Heart right ventricle (tissue), 16 donors: ENCODE results near the gene MIF. TPM values are rescaled to one million over a fixed set of nuclear protein-coding genes. Genes with fewer than 3 reads are reported as not detected.
"Not testable (repeated sequence)": the region's sequence is repeated elsewhere in the genome, so short reads cannot be mapped to it uniquely, and the experiment has no call there.

Source experiments
- ATAC-seq, 8 donors: fragments of 200-7000 bp; cut with Tn5 transposase; one replicate each; pipeline ENCODE4 v1.9.1; 2020; ENCODE audit warnings: mild to moderate bottlenecking in 8 of 8, moderate library complexity in 8 of 8, moderate number of reproducible peaks in 1 of 8
- DNase-seq, 2 donors: peaks; one replicate each; pipeline ENCODE4 v3.0.0-alpha.2; 2020
- H3K27ac ChIP-seq, 10 donors: fragments of 200-600 bp; sonication (generic) in 2 of 10; one replicate each; pipeline versions ENCODE4 v1.5.0 to v1.8.0; 2020 to 2022; ENCODE audit warnings: mild to moderate bottlenecking in 3 of 10
- H3K27me3 ChIP-seq, 7 donors: fragments of 200-600 bp; one replicate each; pipeline ENCODE4 v1.8.0; 2021 to 2022; ENCODE audit warnings: mild to moderate bottlenecking in 2 of 7
- H3K36me3 ChIP-seq, 9 donors: fragments of 200-600 bp; sonication (generic) in 1 of 9; one replicate each; pipeline versions ENCODE4 v1.5.0 to v1.8.0; 2020 to 2022; ENCODE audit warnings: mild to moderate bottlenecking in 2 of 9
- H3K4me1 ChIP-seq, 9 donors: fragments of 200-600 bp; sonication (generic) in 1 of 9; one replicate each; pipeline versions ENCODE4 v1.5.0 to v1.8.0; 2020 to 2022; ENCODE audit warnings: mild to moderate bottlenecking in 4 of 9
- H3K4me3 ChIP-seq, 10 donors: fragments of 200-600 bp; sonication (generic) in 2 of 10; one replicate each; pipeline versions ENCODE4 v1.5.0 to v1.8.0; 2020 to 2022; ENCODE audit warnings: mild to moderate bottlenecking in 7 of 10, moderate library complexity in 2 of 10
- H3K9me3 ChIP-seq, 11 donors: fragments of 200-600 bp in 10 of 11; sonication (generic) in 2 of 11; one replicate each; pipeline versions ENCODE4 v1.5.0 to v1.8.0; 2013 to 2022; ENCODE audit warnings: mild to moderate bottlenecking in 2 of 11, control low read depth in 1 of 11, moderate library complexity in 1 of 11
- WGBS, 2 donors: extraction: QIAGEN DNeasy Blood & Tissue Kit; methylation state at CpG; one replicate each; pipeline ENCODE4 v1.1.7; 2013; ENCODE audit warnings: inconsistent platforms in 1 of 2; 5-methylcytosine and 5-hydroxymethylcytosine counted together
- intact Hi-C, 10 donors: fragments of 100-400 bp; cut with DNase I; formaldehyde crosslinking; loops; one replicate each; pipeline versions ENCODE4 v1.11.1 to v1.14.2; 2022
- polyA plus RNA-seq, 2 donors: library from polyadenylated mRNA; stranded (reverse); fragments of 200-250 nt; gene quantifications; one replicate each; pipeline ENCODE4 v1.2.3, GENCODE V29; 2013
- total RNA-seq, 10 donors: library from RNA; stranded (reverse); fragmentation: NEBNext Ultra II Directional in 3 of 10; extraction: Animal tissue kit (Norgen Biotek cat#: 25700) in 3 of 10; gene quantifications; one replicate each; pipeline versions ENCODE4 v1.2.1 to v1.2.4, GENCODE V29; 2021 to 2023
- TF ChIP-seq, protein P1 (sequence below), 9 donors: fragments of 200-600 bp; sonication (generic) in 2 of 9; IDR thresholded peaks; one replicate each; pipeline versions ENCODE4 v1.5.0 to v1.8.0; 2021 to 2022; ENCODE audit warnings: antibody characterized with exemption in 9 of 9, mild to moderate bottlenecking in 5 of 9, moderate library complexity in 1 of 9
- donor health status: Arrhythmogenic right ventricular cardiomyopathy.
- donor health status: ischemic (EF 13 %, LVEDD 7.1; RV severe dilation, severe dysfunction).
- donor health status: healthy with polysubstance abuse.
- donor health status: DM: no; HTN: yes; CAD: no.
- donor health status: DM: no; HTN: no; CAD: no.
- donor health status: ischemic (EF 25% LVEDD 6.9; RV normal size, moderate dysfunction).
- donor health status: ischemic (EF 25% LVEDD 5.7; RV mildly dilated, moderate dysfunction).
- donor health status: healthy.
- donor health status: DM: yes; HTN: yes; CAD: no.
- donor health status: Ischemic cardiomyopathy.
- donor health status: ischemic (EF 35%, LVEDD 5.7; RV mildly dilated, moderate dysfunction).
- donor health status: nonischemic (EF 11% LVEDD 7.7; RV severe dilation, severe dysfunction).
- donor health status: DM: yes; HTN: yes; CAD: no.
- donor health status: PGD.
- donor health status: ischemic (EF 29% LVEDD 5.4; RV normal size, mild dysfunction).
- donor health status: nonischemic (EF 23%, LVEDD 6.1; RV moderate dilation, normal function).

MIF gene
- total and polyA plus RNA-seq, 12 donors, result 135 to 634 (median 228) TPM

DNA sequence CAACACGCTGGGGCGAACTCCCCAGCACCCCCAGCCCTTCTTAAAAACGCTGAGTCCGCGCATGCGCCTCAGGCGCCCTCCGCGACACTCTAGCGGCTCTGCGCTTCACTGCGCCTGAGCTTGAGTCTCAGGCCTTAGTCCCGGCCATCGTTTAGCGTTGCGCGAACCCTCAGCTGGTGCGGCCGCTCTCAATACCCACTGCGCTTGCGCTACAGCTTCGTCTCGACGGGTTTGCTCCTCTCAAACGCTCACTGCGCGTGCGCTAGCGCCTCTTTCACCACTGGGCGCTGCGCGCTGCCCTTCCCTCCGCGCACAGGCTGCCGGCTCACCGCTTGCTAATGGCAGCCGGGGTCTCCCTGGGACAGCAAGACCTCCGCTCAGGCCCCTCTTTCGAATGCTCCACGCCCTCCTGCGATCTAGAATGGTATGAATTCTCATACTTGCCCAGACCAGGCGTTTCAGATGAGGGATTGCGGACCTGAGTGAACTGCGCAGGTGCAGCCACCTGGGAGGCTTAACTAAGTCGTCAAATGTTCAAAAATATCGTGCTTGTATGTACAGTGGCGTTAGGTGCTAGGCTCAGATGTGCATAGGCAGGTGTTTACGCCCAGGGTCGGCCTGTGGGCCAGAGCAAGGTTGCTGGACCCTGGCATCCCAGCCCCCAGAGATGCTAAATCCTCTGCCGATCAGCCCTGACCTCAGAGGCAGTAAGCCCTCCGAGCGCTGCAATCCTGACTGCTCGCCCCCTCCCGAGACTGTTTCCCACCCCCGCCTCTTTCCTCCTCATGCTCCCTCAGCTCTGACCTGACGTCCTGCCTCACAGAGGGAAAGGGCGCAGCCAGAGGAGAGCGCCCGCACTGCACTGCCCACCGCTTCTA, 36.3 kb upstream of the MIF start, which contains the start of gene SLC2A11:
TSS of gene SLC2A11 (plus strand) at position 270 of the 878 bp plus-strand sequence. CDS start at position 395, 125 bp downstream.
- peak within 1 kb of the TSS; percentile 82 to 97 (median 94) for H3K27ac ChIP-seq
- DNase-seq (peak; percentile 96 to 98), ATAC-seq (peak; percentile 93 to 98 (median 97))
- peaks cover 0 to 27% (median 15%) of the 10 kb centered on the region in 9 donors for H3K4me1 ChIP-seq
- H3K36me3 ChIP-seq, result peaks cover 0 to 2% (median 0%) of the 10 kb centered on the region in 9 donors
- no peaks in the 10 kb centered on the region for H3K9me3 ChIP-seq
- H3K27me3 ChIP-seq, result no peaks in the 10 kb centered on the region
- H3K4me3 ChIP-seq, result peak within 1 kb of the TSS; percentile 50 to 82 (median 70)
- TF ChIP-seq, protein P1, sequence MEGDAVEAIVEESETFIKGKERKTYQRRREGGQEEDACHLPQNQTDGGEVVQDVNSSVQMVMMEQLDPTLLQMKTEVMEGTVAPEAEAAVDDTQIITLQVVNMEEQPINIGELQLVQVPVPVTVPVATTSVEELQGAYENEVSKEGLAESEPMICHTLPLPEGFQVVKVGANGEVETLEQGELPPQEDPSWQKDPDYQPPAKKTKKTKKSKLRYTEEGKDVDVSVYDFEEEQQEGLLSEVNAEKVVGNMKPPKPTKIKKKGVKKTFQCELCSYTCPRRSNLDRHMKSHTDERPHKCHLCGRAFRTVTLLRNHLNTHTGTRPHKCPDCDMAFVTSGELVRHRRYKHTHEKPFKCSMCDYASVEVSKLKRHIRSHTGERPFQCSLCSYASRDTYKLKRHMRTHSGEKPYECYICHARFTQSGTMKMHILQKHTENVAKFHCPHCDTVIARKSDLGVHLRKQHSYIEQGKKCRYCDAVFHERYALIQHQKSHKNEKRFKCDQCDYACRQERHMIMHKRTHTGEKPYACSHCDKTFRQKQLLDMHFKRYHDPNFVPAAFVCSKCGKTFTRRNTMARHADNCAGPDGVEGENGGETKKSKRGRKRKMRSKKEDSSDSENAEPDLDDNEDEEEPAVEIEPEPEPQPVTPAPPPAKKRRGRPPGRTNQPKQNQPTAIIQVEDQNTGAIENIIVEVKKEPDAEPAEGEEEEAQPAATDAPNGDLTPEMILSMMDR (IDR thresholded peaks at IDR 0.05), result peak in 4 of 9 donors; percentile 20 to 33 (median 30)
- intact Hi-C loops, result loop anchor here in 3 of 10 donors (5.0 to 10.0 kb wide), 4 partner anchors 34 to 331 kb away; partner anchors contain the start of gene MIF (in 1 of the 3)
- 0 to 1% methylated on average over 58 to 60 of the region's 60 CpGs for WGBS, 2 donors

DNA sequence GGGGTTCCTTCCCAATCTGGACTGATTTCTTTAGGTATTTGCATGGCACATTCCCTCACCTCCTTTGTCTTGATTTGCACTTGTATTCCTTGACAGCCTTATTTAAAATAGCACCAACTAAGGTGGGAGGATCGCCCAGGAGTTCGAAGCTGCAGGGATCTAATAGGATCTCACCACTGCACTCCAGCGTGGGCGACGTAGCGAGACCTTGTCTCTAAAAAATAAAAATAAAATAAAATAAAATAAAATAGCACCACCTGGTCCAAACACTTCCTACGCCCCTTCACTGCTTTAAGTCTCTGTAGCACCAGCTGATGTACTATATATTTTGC, 35.7 kb upstream of the MIF start:
- 60 to 61% methylated on average over 7 of the region's 7 CpGs for WGBS, 2 donors
- Histone ChIP-seq H3K9me3 (no peaks in the 10 kb centered on the region), H3K4me3 (peak overlapping the region in 9 of 10 donors; percentile 50 to 82 (median 74)), H3K4me1 (peaks cover 0 to 27% (median 15%) of the 10 kb centered on the region in 9 donors), H3K27me3 (no peaks in the 10 kb centered on the region), H3K36me3 (peaks cover 0 to 8% (median 0%) of the 10 kb centered on the region in 9 donors), H3K27ac (peak overlapping the region in 9 of 10 donors; percentile 86 to 97 (median 95))
- ATAC-seq (no peak), DNase-seq (no peak)
- intact Hi-C loops, result loop anchor here in 3 of 10 donors (5.0 to 10.0 kb wide), 4 partner anchors 34 to 331 kb away; partner anchors contain the start of gene MIF (in 1 of the 3)
- TF ChIP-seq, protein P1 (IDR thresholded peaks at IDR 0.05), result no peak

DNA sequence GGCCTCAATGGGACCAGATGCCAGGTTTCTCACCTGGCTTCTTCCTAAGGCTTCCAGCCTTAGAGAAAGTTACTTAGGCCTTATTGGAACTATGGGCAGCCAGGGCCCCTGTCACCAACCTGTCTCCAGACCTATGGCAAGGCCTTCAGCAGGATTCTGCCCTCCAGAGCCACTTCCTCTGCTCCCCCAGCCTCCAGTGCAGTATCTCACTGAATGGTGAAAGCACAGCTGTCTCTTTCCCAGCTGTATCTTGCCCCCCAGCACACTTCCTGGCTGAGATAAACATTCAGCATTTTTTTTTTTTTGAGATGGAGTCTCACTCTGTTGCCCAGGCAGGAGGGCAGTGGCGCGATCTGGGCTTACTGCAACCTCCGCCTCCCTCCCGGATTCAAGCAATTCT, 35.0 kb upstream of the MIF start:
- Histone ChIP-seq H3K27ac (no peak overlapping the region), H3K36me3 (peaks cover 0 to 13% (median 0%) of the 10 kb centered on the region in 9 donors), H3K4me3 (no peak overlapping the region), H3K27me3 (no peaks in the 10 kb centered on the region), H3K9me3 (no peaks in the 10 kb centered on the region), H3K4me1 (peaks cover 0 to 30% (median 15%) of the 10 kb centered on the region in 9 donors)
- no peak for DNase-seq
- no peak for ATAC-seq
- TF ChIP-seq, protein P1 (IDR thresholded peaks at IDR 0.05), result no peak
- 93% methylated on average over 4 of the region's 4 CpGs for WGBS, 2 donors
- intact Hi-C loops, result loop anchor here in 3 of 10 donors (5.0 to 10.0 kb wide), 4 partner anchors 33 to 332 kb away; partner anchors contain the start of gene MIF (in 1 of the 3)

DNA sequence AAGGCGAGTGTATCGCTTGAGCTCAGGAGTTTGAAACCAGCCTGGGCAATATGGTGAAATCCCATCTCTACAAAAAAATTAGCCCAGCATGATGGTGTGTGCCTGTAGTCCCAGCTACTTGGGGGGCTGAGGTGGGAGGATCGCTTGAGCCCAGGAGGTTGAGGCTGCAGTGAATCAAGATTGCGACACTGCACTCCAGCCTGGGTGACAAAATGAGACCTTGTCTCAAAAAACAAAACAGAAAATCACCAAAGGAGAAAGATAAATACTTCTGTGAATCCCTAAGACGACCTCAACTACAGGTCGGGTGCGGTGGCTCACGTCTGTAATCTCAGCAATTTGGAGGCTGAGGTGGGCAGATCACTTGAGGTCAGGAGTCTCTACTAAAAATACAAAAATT, 34.0 kb upstream of the MIF start:
- H3K4me1 ChIP-seq, result peaks cover 0 to 40% (median 15%) of the 10 kb centered on the region in 9 donors
- H3K4me3 ChIP-seq, H3K27me3 ChIP-seq, ATAC-seq, DNase-seq, H3K9me3 ChIP-seq, H3K27ac ChIP-seq: not testable (repeated sequence)
- intact Hi-C loops, result loop anchor here in 1 of 10 donors (10.0 kb wide), 1 partner anchor 95 kb away; no protein-coding TSS in a partner anchor
- peaks cover 0 to 13% (median 0%) of the 10 kb centered on the region in 9 donors for H3K36me3 ChIP-seq
- 90 to 97% methylated on average over 8 of the region's 8 CpGs for WGBS, 2 donors
